ENCODE results near the gene EPC1. TPM values are rescaled to one million over a fixed set of nuclear protein-coding genes. Genes with fewer than 3 reads are reported as not detected.

Gene EPC1
- total RNA-seq, 6 experiments from 2014 or later = 10.5 to 14.6 (median 12.4) TPM

DNA sequence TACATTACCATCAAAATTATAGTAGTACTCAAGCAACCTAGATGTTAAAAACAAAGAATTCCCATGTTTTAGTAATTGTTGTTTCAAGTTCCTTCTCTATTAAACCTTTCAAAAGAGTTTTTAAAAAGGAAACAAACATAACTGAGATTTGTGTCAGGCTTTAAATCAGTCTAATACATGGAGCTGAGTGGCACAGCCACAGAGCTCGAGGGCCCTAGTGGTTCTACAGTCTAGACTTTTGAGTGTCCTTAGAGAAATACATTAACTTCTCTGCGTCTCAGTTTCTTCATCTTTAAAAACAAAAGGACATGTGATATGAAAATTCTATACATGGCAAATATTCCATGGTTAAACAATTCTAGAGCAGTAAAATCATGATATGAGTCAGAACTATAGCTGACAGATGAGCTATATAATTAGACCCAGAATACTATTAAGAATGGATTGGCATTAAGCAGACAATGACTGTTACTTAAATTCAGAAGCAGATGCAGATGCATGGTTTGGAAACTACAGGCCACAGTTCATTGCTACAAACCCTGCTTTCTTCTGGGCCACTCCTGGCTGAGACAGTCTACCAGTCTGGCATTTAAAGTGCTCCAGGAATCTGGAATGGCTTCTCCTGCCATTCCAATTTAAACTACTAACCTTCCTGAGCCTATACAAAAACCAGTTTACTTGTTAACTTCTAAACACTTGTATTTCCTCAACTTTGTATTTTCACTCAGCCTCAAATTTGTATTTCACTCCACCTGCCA, 77.4 kb downstream of the EPC1 start:
- DNase-seq (no peak), ATAC-seq (no peak)
- peaks cover 10 to 61% (median 32%) of the 10 kb centered on the region in 4 donors for H3K36me3 ChIP-seq
- H3K4me1 ChIP-seq = no peaks in the 10 kb centered on the region
- H3K27me3 ChIP-seq = no peaks in the 10 kb centered on the region
- H3K9me3 ChIP-seq = no peaks in the 10 kb centered on the region
- no peak for TF ChIP-seq POLR2A (IDR thresholded peaks at IDR 0.05)
- TF ChIP-seq, protein P1, sequence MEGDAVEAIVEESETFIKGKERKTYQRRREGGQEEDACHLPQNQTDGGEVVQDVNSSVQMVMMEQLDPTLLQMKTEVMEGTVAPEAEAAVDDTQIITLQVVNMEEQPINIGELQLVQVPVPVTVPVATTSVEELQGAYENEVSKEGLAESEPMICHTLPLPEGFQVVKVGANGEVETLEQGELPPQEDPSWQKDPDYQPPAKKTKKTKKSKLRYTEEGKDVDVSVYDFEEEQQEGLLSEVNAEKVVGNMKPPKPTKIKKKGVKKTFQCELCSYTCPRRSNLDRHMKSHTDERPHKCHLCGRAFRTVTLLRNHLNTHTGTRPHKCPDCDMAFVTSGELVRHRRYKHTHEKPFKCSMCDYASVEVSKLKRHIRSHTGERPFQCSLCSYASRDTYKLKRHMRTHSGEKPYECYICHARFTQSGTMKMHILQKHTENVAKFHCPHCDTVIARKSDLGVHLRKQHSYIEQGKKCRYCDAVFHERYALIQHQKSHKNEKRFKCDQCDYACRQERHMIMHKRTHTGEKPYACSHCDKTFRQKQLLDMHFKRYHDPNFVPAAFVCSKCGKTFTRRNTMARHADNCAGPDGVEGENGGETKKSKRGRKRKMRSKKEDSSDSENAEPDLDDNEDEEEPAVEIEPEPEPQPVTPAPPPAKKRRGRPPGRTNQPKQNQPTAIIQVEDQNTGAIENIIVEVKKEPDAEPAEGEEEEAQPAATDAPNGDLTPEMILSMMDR (IDR thresholded peaks at IDR 0.05) = no peak
- H3K4me3 ChIP-seq = no peak overlapping the region
- no peak overlapping the region for H3K27ac ChIP-seq
- WGBS (ENCODE audit: insufficient coverage, low coverage, low lambda C conversion rate, missing lambda C conversion rate) = 85% methylated on average over 2 of the region's 2 CpGs
- intact Hi-C loops (cut with DNase I) = loop anchor here in 1 of 2 donors (10.0 kb wide), 1 partner anchor 85 kb away; no protein-coding TSS in a partner anchor

DNA sequence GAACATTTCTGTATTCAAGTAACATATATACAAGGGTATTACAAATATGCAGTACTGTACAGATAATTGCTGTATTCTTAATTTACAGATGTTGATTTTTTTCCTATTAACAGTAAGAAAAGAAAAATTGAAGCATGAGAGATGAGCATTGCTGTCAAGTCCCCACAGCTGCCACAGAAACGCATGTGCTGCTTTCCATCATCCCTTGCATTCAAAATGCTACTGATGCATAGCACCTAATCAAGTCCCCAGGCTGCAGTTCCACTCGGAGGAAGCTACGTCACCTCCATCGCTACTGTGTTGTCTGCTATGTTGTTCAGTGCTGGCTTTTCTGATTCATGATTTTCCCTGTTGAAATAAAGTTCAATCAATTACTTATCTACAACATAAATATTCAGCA, 78.2 kb downstream of the EPC1 start:
- no peaks in the 10 kb centered on the region for H3K9me3 ChIP-seq
- intact Hi-C loops (cut with DNase I) = loop anchor here in 1 of 2 donors (10.0 kb wide), 1 partner anchor 86 kb away; no protein-coding TSS in a partner anchor
- WGBS (ENCODE audit: insufficient coverage, low coverage, low lambda C conversion rate, missing lambda C conversion rate) = 84% methylated on average over 4 of the region's 4 CpGs
- H3K27me3 ChIP-seq = no peaks in the 10 kb centered on the region
- no peak overlapping the region for H3K27ac ChIP-seq
- no peak for DNase-seq
- no peak overlapping the region for H3K4me3 ChIP-seq
- TF ChIP-seq POLR2A (IDR thresholded peaks at IDR 0.05) = no peak
- TF ChIP-seq, protein P1 (IDR thresholded peaks at IDR 0.05) = no peak
- no peak for ATAC-seq
- H3K4me1 ChIP-seq = no peaks in the 10 kb centered on the region
- H3K36me3 ChIP-seq = peaks cover 10 to 61% (median 32%) of the 10 kb centered on the region in 4 donors

DNA sequence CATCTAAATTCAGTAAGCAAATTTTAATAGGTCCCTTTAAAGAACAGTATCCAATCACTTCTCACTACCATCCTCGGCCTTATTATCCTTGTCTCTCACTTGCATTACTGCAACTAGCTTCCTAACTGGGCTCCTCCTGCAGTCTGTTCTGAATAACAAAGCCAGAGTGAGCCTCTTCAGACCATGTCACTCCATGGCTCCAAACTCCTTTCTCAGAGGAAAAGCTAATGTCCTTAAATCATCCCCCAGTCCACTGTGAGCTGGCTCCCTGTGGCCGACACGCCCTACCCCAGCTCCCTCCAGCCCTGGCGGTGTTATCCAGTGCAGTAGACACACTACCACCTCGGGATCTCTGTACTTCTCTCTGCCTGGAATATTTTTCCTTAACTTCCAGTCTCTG, 80.0 kb downstream of the EPC1 start:
- intact Hi-C loops (cut with DNase I) = loop anchor here in 1 of 2 donors (10.0 kb wide), 1 partner anchor 88 kb away; no protein-coding TSS in a partner anchor
- H3K36me3 ChIP-seq = peaks cover 10 to 48% (median 23%) of the 10 kb centered on the region in 4 donors
- no peaks in the 10 kb centered on the region for H3K4me1 ChIP-seq
- no peaks in the 10 kb centered on the region for H3K9me3 ChIP-seq
- no peaks in the 10 kb centered on the region for H3K27me3 ChIP-seq
- 100% methylated on average over 2 of the region's 5 CpGs for WGBS (ENCODE audit: insufficient coverage, low coverage, low lambda C conversion rate, missing lambda C conversion rate)
- peak in 1 of 4 donors; percentile 29 for ATAC-seq
- TF ChIP-seq, protein P1 (IDR thresholded peaks at IDR 0.05) = no peak
- no peak for TF ChIP-seq POLR2A (IDR thresholded peaks at IDR 0.05)
- DNase-seq = no peak
- no peak overlapping the region for H3K27ac ChIP-seq
- H3K4me3 ChIP-seq = no peak overlapping the region

DNA sequence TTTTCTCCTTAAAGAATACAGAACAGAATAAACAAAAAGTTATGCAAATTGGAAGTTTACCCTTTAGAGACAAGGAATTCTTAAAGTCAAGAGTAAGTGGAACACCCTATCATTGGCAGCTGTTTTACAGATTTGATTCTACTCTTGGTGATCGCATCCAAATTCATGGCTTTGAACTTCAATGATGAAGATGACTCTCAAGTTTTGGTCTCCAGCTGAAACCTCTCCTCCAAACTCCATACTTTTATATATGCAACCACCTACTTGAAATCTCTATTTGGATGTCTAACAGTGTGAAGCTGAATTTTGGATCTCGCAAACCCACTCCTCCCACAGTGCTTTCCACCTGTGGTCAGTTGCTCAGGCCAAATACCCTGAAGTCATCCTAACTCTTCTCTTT, 80.4 kb downstream of the EPC1 start:
- DNase-seq (no peak), ATAC-seq (no peak)
- intact Hi-C loops (cut with DNase I) = loop anchor here in 1 of 2 donors (10.0 kb wide), 1 partner anchor 88 kb away; no protein-coding TSS in a partner anchor
- Histone ChIP-seq H3K36me3 (peaks cover 10 to 44% (median 19%) of the 10 kb centered on the region in 4 donors), H3K27ac (no peak overlapping the region), H3K4me1 (no peaks in the 10 kb centered on the region), H3K4me3 (no peak overlapping the region), H3K9me3 (no peaks in the 10 kb centered on the region), H3K27me3 (no peaks in the 10 kb centered on the region)
- no peak for TF ChIP-seq POLR2A (IDR thresholded peaks at IDR 0.05)
- TF ChIP-seq, protein P1 (IDR thresholded peaks at IDR 0.05) = no peak
- 100% methylated on average over 2 of the region's 2 CpGs for WGBS (ENCODE audit: insufficient coverage, low coverage, low lambda C conversion rate, missing lambda C conversion rate)

Data from right lobe of liver (tissue), 6 donors.